Measurements from ENCODE around the gene SPG21.
"Not testable (repeated sequence)": the region's sequence is repeated elsewhere in the genome, so short reads cannot be mapped to it uniquely, and the experiment has no call there.

The SPG21 gene

DNA sequence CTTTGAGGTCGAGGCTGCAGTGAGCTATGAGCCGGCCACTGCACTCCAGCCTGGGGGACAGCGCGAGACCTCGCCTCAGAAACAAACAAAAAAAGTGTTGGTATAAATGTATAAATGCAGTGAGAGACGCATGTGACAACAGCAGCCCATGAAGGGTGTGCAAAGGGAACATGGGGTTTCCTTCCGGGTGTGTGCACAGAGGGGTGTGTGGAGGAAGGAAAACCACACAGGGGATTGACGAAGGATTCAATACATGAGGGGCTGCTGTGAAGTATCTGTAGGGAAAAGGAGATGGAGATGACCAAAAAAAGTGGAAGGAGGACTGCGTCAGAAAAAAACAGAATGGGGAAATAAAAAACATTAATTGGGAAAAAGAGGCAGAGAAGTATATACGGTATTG lies 38.6 kb upstream of the SPG21 start:
- no peak overlapping the region for H3K27ac ChIP-seq
- no peak overlapping the region for H2AFZ ChIP-seq
- no peaks in the 10 kb centered on the region for H3K36me3 ChIP-seq (ENCODE audit: control insufficient read depth, insufficient read depth, low read length)
- H3K4me3 ChIP-seq (ENCODE audit: low read depth, low read length): peak overlapping the region; percentile 87
- H3K27me3 ChIP-seq (ENCODE audit: control insufficient read depth, insufficient read depth, low read length): no peaks in the 10 kb centered on the region
- H3K9ac ChIP-seq: no peak overlapping the region
- no peaks in the 10 kb centered on the region for H3K9me3 ChIP-seq (ENCODE audit: control insufficient read depth, low read length)
- peak overlapping the region; percentile 92 for H3K4me2 ChIP-seq (ENCODE audit: low read length)
- no peaks in the 10 kb centered on the region for H3K79me2 ChIP-seq
- no peaks in the 10 kb centered on the region for H3K4me1 ChIP-seq
- TF ChIP-seq, protein P1, sequence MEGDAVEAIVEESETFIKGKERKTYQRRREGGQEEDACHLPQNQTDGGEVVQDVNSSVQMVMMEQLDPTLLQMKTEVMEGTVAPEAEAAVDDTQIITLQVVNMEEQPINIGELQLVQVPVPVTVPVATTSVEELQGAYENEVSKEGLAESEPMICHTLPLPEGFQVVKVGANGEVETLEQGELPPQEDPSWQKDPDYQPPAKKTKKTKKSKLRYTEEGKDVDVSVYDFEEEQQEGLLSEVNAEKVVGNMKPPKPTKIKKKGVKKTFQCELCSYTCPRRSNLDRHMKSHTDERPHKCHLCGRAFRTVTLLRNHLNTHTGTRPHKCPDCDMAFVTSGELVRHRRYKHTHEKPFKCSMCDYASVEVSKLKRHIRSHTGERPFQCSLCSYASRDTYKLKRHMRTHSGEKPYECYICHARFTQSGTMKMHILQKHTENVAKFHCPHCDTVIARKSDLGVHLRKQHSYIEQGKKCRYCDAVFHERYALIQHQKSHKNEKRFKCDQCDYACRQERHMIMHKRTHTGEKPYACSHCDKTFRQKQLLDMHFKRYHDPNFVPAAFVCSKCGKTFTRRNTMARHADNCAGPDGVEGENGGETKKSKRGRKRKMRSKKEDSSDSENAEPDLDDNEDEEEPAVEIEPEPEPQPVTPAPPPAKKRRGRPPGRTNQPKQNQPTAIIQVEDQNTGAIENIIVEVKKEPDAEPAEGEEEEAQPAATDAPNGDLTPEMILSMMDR (IDR thresholded peaks at IDR 0.05): no peak

GRCh38 chr15:65027593-65027992 lies 37.9 kb upstream of the SPG21 start:
- Histone ChIP-seq H3K27me3 (ENCODE audit: control insufficient read depth, insufficient read depth, low read length) (no peaks in the 10 kb centered on the region), H3K36me3 (ENCODE audit: control insufficient read depth, insufficient read depth, low read length) (no peaks in the 10 kb centered on the region), H3K4me2 (ENCODE audit: low read length) (no peak overlapping the region), H3K9me3 (ENCODE audit: control insufficient read depth, low read length) (no peaks in the 10 kb centered on the region), H2AFZ (no peak overlapping the region), H3K4me3 (ENCODE audit: low read depth, low read length) (no peak overlapping the region), H3K9ac (no peak overlapping the region), H3K79me2 (no peaks in the 10 kb centered on the region), H3K27ac (no peak overlapping the region), H3K4me1 (no peaks in the 10 kb centered on the region)
- TF ChIP-seq, protein P1 (IDR thresholded peaks at IDR 0.05): no peak

- H3K27me3 ChIP-seq (ENCODE audit: control insufficient read depth, insufficient read depth, low read length): no peaks in the 10 kb centered on the region
These were observed 37.0 kb upstream of the SPG21 start for GRCh38 chr15:65026756-65027155.

DNA sequence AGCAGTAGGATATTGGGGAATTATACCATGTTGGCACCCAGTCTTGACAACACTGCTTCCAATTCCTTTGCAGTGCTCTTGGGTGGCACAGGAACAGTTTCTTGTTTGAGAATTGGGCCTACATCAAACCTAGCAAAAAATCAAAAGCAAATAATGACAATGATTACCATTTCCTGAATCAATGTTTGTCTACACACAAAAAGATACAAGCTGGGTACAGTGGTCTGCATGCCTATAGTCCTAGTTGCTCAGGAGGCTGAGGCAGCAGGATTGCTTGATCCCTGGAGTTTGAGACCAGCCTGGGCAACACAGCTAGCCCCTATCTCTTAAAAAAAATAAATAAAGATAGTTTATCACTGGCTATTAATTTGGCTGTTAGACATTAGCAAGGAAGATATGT lies 31.8 kb upstream of the SPG21 start:
- H2AFZ ChIP-seq: no peak overlapping the region
- no peak overlapping the region for H3K4me3 ChIP-seq (ENCODE audit: low read depth, low read length)
- no peak overlapping the region for H3K4me2 ChIP-seq (ENCODE audit: low read length)
- H3K27me3 ChIP-seq (ENCODE audit: control insufficient read depth, insufficient read depth, low read length): no peaks in the 10 kb centered on the region
- no peaks in the 10 kb centered on the region for H3K9me3 ChIP-seq (ENCODE audit: control insufficient read depth, low read length)
- no peak overlapping the region for H3K27ac ChIP-seq
- no peaks in the 10 kb centered on the region for H3K36me3 ChIP-seq (ENCODE audit: control insufficient read depth, insufficient read depth, low read length)
- H3K79me2 ChIP-seq: no peaks in the 10 kb centered on the region
- no peaks in the 10 kb centered on the region for H3K4me1 ChIP-seq
- TF ChIP-seq, protein P1 (IDR thresholded peaks at IDR 0.05): no peak
- no peak overlapping the region for H3K9ac ChIP-seq

More at GRCh38 chr15:65026756-65027155, 37.0 kb upstream of the SPG21 start:
- no peak overlapping the region for H2AFZ ChIP-seq
- H3K4me1 ChIP-seq: no peaks in the 10 kb centered on the region
- H3K4me2 ChIP-seq (ENCODE audit: low read length): no peak overlapping the region
- H3K4me3 ChIP-seq (ENCODE audit: low read depth, low read length): no peak overlapping the region
- H3K27ac ChIP-seq: no peak overlapping the region
- no peak overlapping the region for H3K9ac ChIP-seq
- H3K36me3 ChIP-seq (ENCODE audit: control insufficient read depth, insufficient read depth, low read length): no peaks in the 10 kb centered on the region
- no peaks in the 10 kb centered on the region for H3K79me2 ChIP-seq
- no peaks in the 10 kb centered on the region for H3K9me3 ChIP-seq (ENCODE audit: control insufficient read depth, low read length)
- TF ChIP-seq, protein P1 (IDR thresholded peaks at IDR 0.05): no peak

GRCh38 chr15:65020419-65020818 lies 30.7 kb upstream of the SPG21 start:
- no peak overlapping the region for H3K4me3 ChIP-seq (ENCODE audit: low read depth, low read length)
- no peaks in the 10 kb centered on the region for H3K4me1 ChIP-seq
- H3K79me2 ChIP-seq: no peaks in the 10 kb centered on the region
- H3K9ac ChIP-seq: no peak overlapping the region
- H3K27me3 ChIP-seq (ENCODE audit: control insufficient read depth, insufficient read depth, low read length): no peaks in the 10 kb centered on the region
- no peaks in the 10 kb centered on the region for H3K9me3 ChIP-seq (ENCODE audit: control insufficient read depth, low read length)
- no peaks in the 10 kb centered on the region for H3K36me3 ChIP-seq (ENCODE audit: control insufficient read depth, insufficient read depth, low read length)
- H3K4me2 ChIP-seq (ENCODE audit: low read length): no peak overlapping the region
- no peak overlapping the region for H2AFZ ChIP-seq
- TF ChIP-seq, protein P1 (IDR thresholded peaks at IDR 0.05): no peak
- no peak overlapping the region for H3K27ac ChIP-seq

DNA sequence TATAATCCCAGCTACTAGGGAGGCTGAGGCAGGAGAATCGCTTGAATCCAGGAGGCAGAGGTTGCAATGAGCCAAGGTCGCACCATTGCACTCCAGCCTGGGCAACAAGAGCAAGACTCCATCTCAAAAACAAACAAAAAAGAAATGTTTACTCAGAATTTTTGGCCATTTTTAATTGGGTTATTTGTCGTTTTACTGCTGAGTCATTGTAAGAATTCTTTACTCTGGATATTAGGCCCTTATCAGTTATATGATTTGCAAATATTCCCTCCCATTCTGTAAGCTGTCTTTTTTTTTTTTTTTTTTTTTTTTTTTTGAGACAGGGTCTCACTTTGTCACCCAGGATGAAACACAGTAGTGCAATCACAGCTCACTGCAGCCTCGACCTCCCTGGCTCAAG lies 21.5 kb upstream of the SPG21 start:
- not testable (repeated sequence) for H3K9ac ChIP-seq; H3K4me2 ChIP-seq (ENCODE audit: low read length); H3K4me1 ChIP-seq; H3K79me2 ChIP-seq; H3K27ac ChIP-seq; H2AFZ ChIP-seq; H3K4me3 ChIP-seq (ENCODE audit: low read depth, low read length); H3K27me3 ChIP-seq (ENCODE audit: control insufficient read depth, insufficient read depth, low read length); H3K36me3 ChIP-seq (ENCODE audit: control insufficient read depth, insufficient read depth, low read length); H3K9me3 ChIP-seq (ENCODE audit: control insufficient read depth, low read length)

All from parathyroid adenoma (tissue), 2 donors.